HPDE6-E6E7 (cell line): ENCODE results near the gene NEK10.

Experiments
- DNase-seq: peaks from one replicate; pipeline ENCODE4 v3.0.0; 2011; ENCODE audit warnings: missing footprints; ENCODE audit errors: extremely low spot score

NEK10 gene

DNA sequence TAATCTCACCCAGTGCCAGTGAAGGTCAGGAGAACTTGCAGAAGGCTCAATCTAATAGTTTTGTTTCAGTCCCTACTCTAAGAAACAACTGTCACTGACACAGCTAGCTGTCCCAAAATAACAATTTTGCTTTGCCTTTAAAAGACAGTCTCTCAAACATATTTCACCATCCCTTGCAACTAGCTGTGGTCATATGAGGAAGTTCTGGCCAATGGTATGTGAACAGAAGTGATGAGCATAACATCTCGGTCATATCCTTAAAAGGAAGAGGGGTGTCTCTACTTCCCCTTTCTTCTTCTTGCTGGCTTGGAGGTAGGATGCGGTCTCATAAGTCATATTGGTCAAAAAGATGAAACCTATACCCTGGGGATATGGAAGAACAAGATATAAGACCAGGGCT lies 198.1 kb downstream of the NEK10 start:
- no peak for DNase-seq

- no peak for DNase-seq
Measured at GRCh38 chr3:27166888-27167287, 202.3 kb downstream of the NEK10 start.

- DNase-seq: no peak
Measured at GRCh38 chr3:27165321-27165721, 203.9 kb downstream of the NEK10 start.

- no peak for DNase-seq
Measured at GRCh38 chr3:27160779-27161287, 208.3 kb downstream of the NEK10 start.

GRCh38 chr3:27160146-27160545 lies 209.0 kb downstream of the NEK10 start:
- DNase-seq: no peak

DNA sequence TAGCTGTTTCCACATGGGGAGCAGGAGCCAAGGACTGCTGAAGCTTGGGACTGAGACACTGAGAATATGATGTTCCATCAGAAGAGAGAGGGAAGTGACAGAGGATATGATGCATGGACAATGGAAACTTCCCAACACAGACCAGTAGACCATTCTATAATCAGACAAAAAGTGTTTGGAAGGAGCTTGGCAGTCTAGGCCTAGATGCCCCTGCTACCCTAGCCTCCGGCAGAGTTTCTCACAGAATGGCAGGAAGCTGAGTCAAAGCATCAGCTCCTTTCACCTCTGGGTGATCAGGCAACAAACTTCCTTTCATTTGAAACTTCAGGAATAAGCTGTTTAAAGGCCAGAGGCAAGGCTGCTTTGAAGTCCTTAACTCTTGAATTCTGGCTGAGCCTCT lies 222.0 kb downstream of the NEK10 start:
- no peak for DNase-seq

- DNase-seq: no peak
Measured at GRCh38 chr3:27146786-27147185, 222.4 kb downstream of the NEK10 start.

DNA sequence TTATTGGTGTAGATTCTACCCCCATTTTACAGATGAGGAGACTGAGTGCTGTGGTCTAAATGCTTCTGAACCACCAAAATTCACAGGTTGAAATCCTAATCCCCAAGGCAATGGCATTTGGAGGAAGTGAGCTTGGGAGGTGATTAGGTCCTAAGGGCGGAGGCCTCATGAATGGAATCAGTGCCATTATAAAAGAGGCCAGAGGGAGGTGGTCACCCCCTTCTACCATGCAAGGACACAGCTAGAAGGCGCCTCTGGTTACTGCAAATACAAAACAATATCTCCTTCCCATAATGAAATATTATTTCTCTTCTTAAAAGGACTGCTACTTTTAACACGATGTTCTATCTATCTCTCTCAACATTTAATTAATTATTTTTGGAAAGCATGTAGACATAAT lies 223.5 kb downstream of the NEK10 start:
- DNase-seq: no peak

- no peak for DNase-seq
Measured at GRCh38 chr3:27141668-27142067, 227.5 kb downstream of the NEK10 start.

GRCh38 chr3:27138562-27138961 lies 230.6 kb downstream of the NEK10 start:
- no peak for DNase-seq

- DNase-seq: no peak
Measured at GRCh38 chr3:27138005-27138404, 231.2 kb downstream of the NEK10 start.

- peak; percentile 4 for DNase-seq
Measured at GRCh38 chr3:27134171-27134796, 234.9 kb downstream of the NEK10 start.

DNA sequence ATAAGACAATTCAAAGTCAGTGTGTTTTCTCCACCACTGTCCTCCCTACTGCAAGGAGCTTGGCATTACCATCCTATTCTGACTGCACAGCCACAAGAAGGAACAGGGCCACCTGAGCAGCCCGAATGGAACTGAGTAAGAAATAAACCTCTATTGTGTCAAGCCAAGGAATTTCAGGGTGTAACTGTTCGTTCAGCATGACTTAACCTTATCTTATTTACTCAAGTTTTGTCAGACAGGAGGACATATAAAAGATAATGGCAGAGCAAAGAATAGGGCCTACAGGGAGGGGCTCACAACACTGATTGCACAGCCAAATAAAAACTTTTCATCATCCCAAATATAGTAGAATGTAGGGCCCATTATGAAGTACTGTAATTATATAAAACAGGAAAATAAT lies 236.1 kb downstream of the NEK10 start:
- no peak for DNase-seq

- no peak for DNase-seq
Measured at GRCh38 chr3:27130796-27131195, 238.4 kb downstream of the NEK10 start.

DNA sequence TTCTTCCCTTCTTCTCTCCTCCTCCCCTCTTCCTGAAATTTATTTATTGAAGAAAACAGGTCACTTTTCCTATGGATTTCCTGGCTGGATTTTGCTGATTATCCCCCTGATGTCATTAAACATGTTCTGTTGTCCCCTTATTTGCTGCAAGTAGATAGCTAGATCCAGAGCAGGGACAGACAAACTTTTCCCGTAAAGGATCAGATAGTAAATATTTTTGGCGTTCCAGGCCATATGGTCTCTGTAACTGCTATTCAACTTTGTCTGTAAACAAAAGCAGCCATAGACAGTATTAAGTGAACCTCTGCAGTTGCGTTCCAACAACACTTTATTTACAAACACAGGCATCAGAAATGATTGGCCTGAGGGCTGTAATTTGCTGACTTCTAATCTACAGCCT lies 241.3 kb downstream of the NEK10 start:
- DNase-seq: no peak

- DNase-seq: no peak
Measured at GRCh38 chr3:27127195-27127594, 242.0 kb downstream of the NEK10 start.

DNA sequence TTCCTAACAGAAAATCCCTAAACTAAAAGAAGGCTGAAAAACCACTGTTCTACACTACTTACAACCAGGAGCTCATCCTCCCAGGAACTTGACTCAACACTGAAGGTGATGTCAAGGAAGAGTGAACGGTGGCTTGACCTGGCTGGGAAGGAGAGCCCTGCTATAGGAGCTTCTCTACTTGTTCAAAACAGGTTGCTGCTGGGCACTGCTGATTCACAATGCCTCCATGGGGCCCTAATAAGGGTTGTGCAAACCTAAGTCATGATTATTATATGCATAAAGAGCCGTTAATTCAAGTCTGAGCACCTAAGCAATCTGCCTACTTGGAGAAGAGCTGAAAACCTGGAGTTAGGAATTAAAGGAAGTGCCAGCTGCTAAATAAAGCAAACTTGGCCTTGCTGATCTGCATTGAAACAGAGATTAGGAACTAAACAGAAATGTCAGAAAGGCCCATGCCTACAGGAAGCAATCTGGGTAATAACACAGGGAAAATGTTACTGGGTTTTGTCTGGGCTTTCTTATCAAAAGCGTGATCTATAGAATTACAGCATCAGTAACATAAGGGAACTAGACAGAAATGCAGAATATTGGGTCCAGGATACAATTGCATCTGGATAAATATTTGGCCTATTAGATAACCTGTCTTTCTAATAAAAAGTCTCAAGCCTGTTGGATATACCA lies 243.2 kb downstream of the NEK10 start:
- DNase-seq: no peak

- no peak for DNase-seq
Measured at GRCh38 chr3:27119639-27120038, 249.5 kb downstream of the NEK10 start.

GRCh38 chr3:27115352-27115751 lies 253.8 kb downstream of the NEK10 start:
- no peak for DNase-seq

DNA sequence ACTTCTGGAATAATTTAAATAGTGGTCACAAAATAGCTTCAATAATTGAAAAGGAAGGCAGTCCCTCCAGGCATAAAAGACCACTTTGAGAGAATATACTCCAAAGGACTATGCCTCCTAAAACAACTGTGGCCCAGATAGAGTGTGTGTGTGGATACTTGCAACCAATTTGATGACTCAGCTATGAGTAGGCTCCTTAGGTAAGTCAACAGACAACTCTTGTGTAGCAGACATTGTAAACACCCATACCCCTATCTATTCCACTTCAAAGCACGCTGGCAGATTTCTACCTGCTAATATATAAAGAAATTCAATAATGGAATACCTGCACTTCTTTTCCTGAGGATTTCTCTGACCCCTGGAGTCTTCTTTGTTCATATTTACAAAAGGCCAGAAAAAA lies 254.5 kb downstream of the NEK10 start:
- DNase-seq: no peak

DNA sequence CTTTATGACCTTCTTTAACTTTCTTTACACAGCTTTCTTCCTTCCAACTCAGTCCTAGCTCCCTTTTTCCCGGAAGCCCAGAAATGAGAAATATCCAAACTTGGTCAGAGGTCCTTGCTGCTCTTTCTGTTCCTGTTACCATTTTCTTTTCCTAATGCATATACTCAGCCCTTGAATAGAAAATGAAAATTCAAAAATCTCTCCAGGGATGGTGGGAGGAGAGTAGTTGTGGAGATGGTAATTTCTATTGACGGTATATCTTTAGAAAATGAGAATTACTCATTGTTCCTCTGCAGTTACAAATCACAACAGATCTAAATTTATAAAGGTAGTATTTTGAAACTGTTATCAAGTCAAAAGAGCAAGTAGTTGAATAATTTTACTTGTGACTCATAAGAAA lies 255.1 kb downstream of the NEK10 start:
- DNase-seq: no peak

DNA sequence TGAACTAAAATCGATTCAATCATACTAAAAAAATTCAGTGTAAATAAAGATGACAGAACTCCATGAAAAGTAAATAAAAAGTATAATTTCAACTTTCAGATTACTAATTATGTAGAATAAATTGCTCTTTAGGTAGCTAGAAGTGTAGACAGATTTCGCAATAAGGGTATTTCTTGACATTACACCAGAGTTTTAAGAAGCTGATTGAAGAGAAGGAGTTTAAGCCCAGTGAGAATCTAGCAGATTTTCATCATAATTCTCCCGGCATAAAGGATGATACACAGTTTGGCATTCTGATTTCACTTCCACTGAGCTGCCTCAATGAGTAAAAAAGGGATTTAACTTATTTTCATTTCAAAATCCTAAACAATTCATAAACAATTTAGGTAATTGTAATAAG lies 259.2 kb downstream of the NEK10 start:
- no peak for DNase-seq

- no peak for DNase-seq
Measured at GRCh38 chr3:27108322-27108721, 260.9 kb downstream of the NEK10 start.

GRCh38 chr3:27105904-27106303 lies 263.3 kb downstream of the NEK10 start:
- no peak for DNase-seq
